ENCODE data around the gene ABCC2. TPM values are rescaled to one million over a fixed set of nuclear protein-coding genes. Genes with fewer than 3 reads are reported as not detected.

The ABCC2 gene
- total and polyA plus RNA-seq, 2 experiments from 2014 or later, result 0.19 to 0.86 TPM

DNA sequence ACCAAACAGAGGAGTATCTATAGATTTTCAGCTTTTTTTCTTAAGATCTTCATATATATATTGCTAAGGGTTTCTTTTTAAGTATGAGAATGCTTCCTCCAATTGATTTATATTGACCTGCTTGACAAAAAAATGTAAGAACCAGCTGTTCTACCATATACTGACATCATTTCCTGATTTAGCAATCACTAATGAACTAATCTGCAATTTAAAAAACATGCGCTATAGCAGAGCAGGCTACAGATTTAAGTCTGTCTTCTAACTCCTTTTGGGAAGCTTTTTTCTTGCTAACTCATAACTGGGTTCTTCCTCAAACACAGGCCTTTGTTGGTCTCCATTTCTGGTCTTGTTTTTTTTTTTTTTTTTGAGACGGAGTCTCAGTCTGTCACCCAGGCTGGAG is 33.2 kb downstream of the ABCC2 start:
- 92 to 94% methylated on average over 2 of the region's 2 CpGs for WGBS, 2 experiments (ENCODE audit: low coverage in 1 of 2, low lambda C conversion rate in 2 of 2, missing lambda C conversion rate in 2 of 2)
- Histone ChIP-seq H3F3A (ENCODE audit: insufficient read depth) (no peaks in the 10 kb centered on the region), H3K79me2 (ENCODE audit: insufficient read depth) (no peaks in the 10 kb centered on the region), H2AFZ (no peak overlapping the region), H4K20me1 (ENCODE audit: insufficient read depth) (no peaks in the 10 kb centered on the region), H3K9me3 (ENCODE audit: low read depth) (no peaks in the 10 kb centered on the region), H3K4me1 (ENCODE audit: insufficient read depth) (no peaks in the 10 kb centered on the region), H3K36me3 (ENCODE audit: low read depth) (no peaks in the 10 kb centered on the region), H3K4me3 (no peak overlapping the region), H3K4me2 (ENCODE audit: unreplicated experiment) (no peak overlapping the region), H3K9ac (no peak overlapping the region), H3K9me2 (ENCODE audit: insufficient read depth) (no peaks in the 10 kb centered on the region), H3K27me3 (replicated peaks; ENCODE audit: insufficient read depth) (no peaks in the 10 kb centered on the region), H3K27ac (no peak overlapping the region)
- TF ChIP-seq EZH2 (IDR thresholded peaks at IDR 0.05; ENCODE audit: insufficient read depth, poor library complexity, severe bottlenecking) (no peak), EZH2phosphoT487 (IDR thresholded peaks at IDR 0.05; ENCODE audit: insufficient read depth, low read depth) (no peak)
- no peak for DNase-seq
- in situ Hi-C loops (cut with MboI), result no loop called here

- TF ChIP-seq EZH2phosphoT487 (IDR thresholded peaks at IDR 0.05; ENCODE audit: insufficient read depth, low read depth) (no peak), EZH2 (IDR thresholded peaks at IDR 0.05; ENCODE audit: insufficient read depth, poor library complexity, severe bottlenecking) (no peak)
- Histone ChIP-seq H3K9me2 (ENCODE audit: insufficient read depth) (no peaks in the 10 kb centered on the region), H3K9ac (no peak overlapping the region), H3K79me2 (ENCODE audit: insufficient read depth) (no peaks in the 10 kb centered on the region), H3K4me3 (no peak overlapping the region), H3K9me3 (ENCODE audit: low read depth) (no peaks in the 10 kb centered on the region), H4K20me1 (ENCODE audit: insufficient read depth) (no peaks in the 10 kb centered on the region), H3K36me3 (ENCODE audit: low read depth) (no peaks in the 10 kb centered on the region), H2AFZ (no peak overlapping the region), H3K4me1 (ENCODE audit: insufficient read depth) (peaks cover 13% of the 10 kb centered on the region), H3F3A (ENCODE audit: insufficient read depth) (peaks cover 5% of the 10 kb centered on the region; the same call in 1 of the 2 replicates), H3K27me3 (replicated peaks; ENCODE audit: insufficient read depth) (no peaks in the 10 kb centered on the region), H3K4me2 (ENCODE audit: unreplicated experiment) (no peak overlapping the region), H3K27ac (no peak overlapping the region)
- DNase-seq, result peak; percentile 63
- WGBS, 2 experiments (ENCODE audit: low coverage in 1 of 2, low lambda C conversion rate in 2 of 2, missing lambda C conversion rate in 2 of 2), result 36 to 56% methylated on average over 3 of the region's 3 CpGs
- in situ Hi-C loops (cut with MboI), result no loop called here
Observed at GRCh38 chr10:99827936-99828335, 45.5 kb downstream of the ABCC2 start.

DNA sequence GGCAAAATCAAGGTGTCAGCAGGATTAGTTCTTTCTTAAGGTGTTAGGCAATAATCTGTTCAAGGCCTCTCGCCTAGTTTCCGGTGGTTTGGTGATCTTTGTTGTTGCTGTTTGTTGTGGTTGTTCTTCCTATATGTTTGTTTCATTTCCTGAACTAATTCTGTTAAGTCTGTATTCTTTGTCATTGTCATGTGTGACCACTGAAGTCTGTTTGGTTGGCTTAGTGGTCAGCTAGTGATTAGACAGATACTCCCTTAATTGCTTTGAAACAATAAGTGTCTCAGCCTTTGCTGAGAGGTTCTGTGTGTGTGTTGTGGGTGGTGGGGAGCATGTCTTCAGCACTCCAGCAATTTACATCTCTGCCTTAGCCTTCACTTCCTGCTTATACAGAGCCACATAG is 46.0 kb downstream of the ABCC2 start:
- Histone ChIP-seq H3K4me1 (ENCODE audit: insufficient read depth) (peaks cover 19% of the 10 kb centered on the region), H3K79me2 (ENCODE audit: insufficient read depth) (no peaks in the 10 kb centered on the region), H3K27ac (no peak overlapping the region), H2AFZ (no peak overlapping the region), H3K4me2 (ENCODE audit: unreplicated experiment) (no peak overlapping the region), H3K9me2 (ENCODE audit: insufficient read depth) (no peaks in the 10 kb centered on the region), H3K9ac (no peak overlapping the region), H3K9me3 (ENCODE audit: low read depth) (no peaks in the 10 kb centered on the region), H4K20me1 (ENCODE audit: insufficient read depth) (no peaks in the 10 kb centered on the region), H3K27me3 (replicated peaks; ENCODE audit: insufficient read depth) (no peaks in the 10 kb centered on the region), H3K36me3 (ENCODE audit: low read depth) (no peaks in the 10 kb centered on the region), H3K4me3 (no peak overlapping the region), H3F3A (ENCODE audit: insufficient read depth) (peaks cover 8% of the 10 kb centered on the region)
- in situ Hi-C loops (cut with MboI), result no loop called here
- no peak for DNase-seq
- no peak for TF ChIP-seq EZH2 (IDR thresholded peaks at IDR 0.05; ENCODE audit: insufficient read depth, poor library complexity, severe bottlenecking)
- TF ChIP-seq EZH2phosphoT487 (IDR thresholded peaks at IDR 0.05; ENCODE audit: insufficient read depth, low read depth), result no peak
- 78 to 88% methylated on average over 2 of the region's 2 CpGs for WGBS, 2 experiments (ENCODE audit: low coverage in 1 of 2, low lambda C conversion rate in 2 of 2, missing lambda C conversion rate in 2 of 2)

DNA sequence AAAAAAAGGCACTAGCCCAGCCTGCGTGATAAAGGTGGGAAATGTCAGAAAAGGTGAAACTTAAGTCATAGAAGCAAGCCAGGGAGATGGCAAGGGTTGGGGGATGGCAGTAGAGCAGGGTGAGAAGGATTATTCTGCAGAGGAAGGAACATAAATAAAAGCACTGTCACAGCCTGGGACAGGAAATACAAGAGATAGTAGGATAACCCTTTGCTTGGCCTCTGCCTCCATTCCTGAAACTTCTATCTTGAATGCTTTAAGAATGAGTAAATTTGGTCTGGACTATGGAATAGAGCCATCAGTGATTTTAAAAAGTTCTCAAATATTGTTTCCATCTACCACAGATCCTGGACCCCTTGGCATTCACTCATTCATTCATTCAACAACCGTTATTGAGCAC is 50.0 kb downstream of the ABCC2 start:
- Histone ChIP-seq H2AFZ (no peak overlapping the region), H3F3A (ENCODE audit: insufficient read depth) (peaks cover 22% of the 10 kb centered on the region), H3K9me3 (ENCODE audit: low read depth) (no peaks in the 10 kb centered on the region), H3K9ac (no peak overlapping the region), H3K4me3 (no peak overlapping the region), H3K36me3 (ENCODE audit: low read depth) (no peaks in the 10 kb centered on the region), H3K27ac (no peak overlapping the region), H3K27me3 (replicated peaks; ENCODE audit: insufficient read depth) (no peaks in the 10 kb centered on the region), H4K20me1 (ENCODE audit: insufficient read depth) (no peaks in the 10 kb centered on the region), H3K79me2 (ENCODE audit: insufficient read depth) (no peaks in the 10 kb centered on the region), H3K4me2 (ENCODE audit: unreplicated experiment) (no peak overlapping the region), H3K9me2 (ENCODE audit: insufficient read depth) (no peaks in the 10 kb centered on the region), H3K4me1 (ENCODE audit: insufficient read depth) (peaks cover 28% of the 10 kb centered on the region)
- TF ChIP-seq EZH2phosphoT487 (IDR thresholded peaks at IDR 0.05; ENCODE audit: insufficient read depth, low read depth) (no peak), EZH2 (IDR thresholded peaks at IDR 0.05; ENCODE audit: insufficient read depth, poor library complexity, severe bottlenecking) (no peak)
- 74 to 80% methylated on average over 2 of the region's 2 CpGs for WGBS, 2 experiments (ENCODE audit: low coverage in 1 of 2, low lambda C conversion rate in 2 of 2, missing lambda C conversion rate in 2 of 2)
- in situ Hi-C loops (cut with MboI), result no loop called here
- no peak for DNase-seq

- Histone ChIP-seq H3K4me3 (no peak overlapping the region), H3K36me3 (ENCODE audit: low read depth) (no peaks in the 10 kb centered on the region), H3K4me1 (ENCODE audit: insufficient read depth) (peaks cover 23% of the 10 kb centered on the region), H3K9ac (no peak overlapping the region), H3K9me2 (ENCODE audit: insufficient read depth) (no peaks in the 10 kb centered on the region), H3F3A (ENCODE audit: insufficient read depth) (peaks cover 17% of the 10 kb centered on the region), H4K20me1 (ENCODE audit: insufficient read depth) (no peaks in the 10 kb centered on the region), H2AFZ (peak overlapping the region; percentile 64), H3K79me2 (ENCODE audit: insufficient read depth) (no peaks in the 10 kb centered on the region), H3K4me2 (ENCODE audit: unreplicated experiment) (peak overlapping the region; percentile 1), H3K9me3 (ENCODE audit: low read depth) (no peaks in the 10 kb centered on the region), H3K27ac (peak overlapping the region; percentile 75), H3K27me3 (replicated peaks; ENCODE audit: insufficient read depth) (no peaks in the 10 kb centered on the region)
- in situ Hi-C loops (cut with MboI), result no loop called here
- DNase-seq, result peak; percentile 94
- no peak for TF ChIP-seq EZH2phosphoT487 (IDR thresholded peaks at IDR 0.05; ENCODE audit: insufficient read depth, low read depth)
- no peak for TF ChIP-seq EZH2 (IDR thresholded peaks at IDR 0.05; ENCODE audit: insufficient read depth, poor library complexity, severe bottlenecking)
- 39% methylated on average over 4 of the region's 4 CpGs for WGBS, 2 experiments (ENCODE audit: low coverage in 1 of 2, low lambda C conversion rate in 2 of 2, missing lambda C conversion rate in 2 of 2)
Observed at GRCh38 chr10:99834410-99834809, 52.0 kb downstream of the ABCC2 start.
